Large intestine (tissue), 3 donors: Measurements from ENCODE around the gene TAF12. TPM values are rescaled to one million over a fixed set of nuclear protein-coding genes. Genes with fewer than 3 reads are reported as not detected.
"Not testable (repeated sequence)": the region's sequence is repeated elsewhere in the genome, so short reads cannot be mapped to it uniquely, and the experiment has no call there.

Experiments
- DNase-seq, 2 donors: peaks; one replicate each; pipeline versions ENCODE4 v3.0.0 to v3.0.0-alpha.2; 2013
- H3K27ac ChIP-seq: one replicate; pipeline ENCODE4 v1.5.1; 2013; ENCODE audit warnings: low read length
- H3K27me3 ChIP-seq: 2 replicates; pipeline ENCODE4 v1.6.1; 2013; ENCODE audit warnings: low read length; ENCODE audit not compliant: control insufficient read depth, insufficient read depth
- H3K36me3 ChIP-seq: 2 replicates; pipeline ENCODE4 v1.6.1; 2013; ENCODE audit warnings: low read length; ENCODE audit not compliant: control insufficient read depth, insufficient read depth
- H3K4me1 ChIP-seq: one replicate; pipeline ENCODE4 v1.6.1; 2013; ENCODE audit warnings: low read length; ENCODE audit not compliant: control insufficient read depth, insufficient read depth
- H3K4me3 ChIP-seq: one replicate; pipeline ENCODE4 v1.5.1; 2013; ENCODE audit warnings: low read length
- H3K9me3 ChIP-seq: one replicate; pipeline ENCODE4 v1.6.1; 2013; ENCODE audit warnings: mild to moderate bottlenecking, low read depth, low read length, moderate library complexity; ENCODE audit not compliant: control insufficient read depth
- WGBS: methylation state at CpG from one replicate; pipeline ENCODE4 v1.1.5; 2013; ENCODE audit warnings: low lambda C conversion rate; ENCODE audit not compliant: insufficient coverage; 5-methylcytosine and 5-hydroxymethylcytosine counted together
- polyA plus RNA-seq: library from polyadenylated mRNA; unstranded; fragments of 120-200 nt; gene quantifications from one replicate; pipeline ENCODE4 v1.2.1, GENCODE V29; 2013

The TAF12 gene
- polyA plus RNA-seq, 1 donor: 27.5 TPM

GRCh38 chr1:28646040-28646439 lies 3.2 kb upstream of the TAF12 start:
- no CpG with 5 or more reads among the region's 1 CpG for WGBS
- peaks cover 11% of the 10 kb centered on the region for H3K4me1 ChIP-seq
- H3K27ac ChIP-seq: no peak overlapping the region

GRCh38 chr1:28645406-28645805 lies 2.5 kb upstream of the TAF12 start:
- H3K36me3 ChIP-seq, H3K9me3 ChIP-seq, H3K4me3 ChIP-seq, H3K27ac ChIP-seq, H3K27me3 ChIP-seq, DNase-seq: not testable (repeated sequence)
- no CpG with 5 or more reads among the region's 11 CpGs for WGBS
- H3K4me1 ChIP-seq: peaks cover 11% of the 10 kb centered on the region

More at GRCh38 chr1:28646040-28646439, 3.2 kb upstream of the TAF12 start:
- Histone ChIP-seq H3K4me3 (no peak overlapping the region), H3K27me3 (no peaks in the 10 kb centered on the region), H3K36me3 (no peaks in the 10 kb centered on the region), H3K9me3 (no peaks in the 10 kb centered on the region)
- no peak for DNase-seq

DNA sequence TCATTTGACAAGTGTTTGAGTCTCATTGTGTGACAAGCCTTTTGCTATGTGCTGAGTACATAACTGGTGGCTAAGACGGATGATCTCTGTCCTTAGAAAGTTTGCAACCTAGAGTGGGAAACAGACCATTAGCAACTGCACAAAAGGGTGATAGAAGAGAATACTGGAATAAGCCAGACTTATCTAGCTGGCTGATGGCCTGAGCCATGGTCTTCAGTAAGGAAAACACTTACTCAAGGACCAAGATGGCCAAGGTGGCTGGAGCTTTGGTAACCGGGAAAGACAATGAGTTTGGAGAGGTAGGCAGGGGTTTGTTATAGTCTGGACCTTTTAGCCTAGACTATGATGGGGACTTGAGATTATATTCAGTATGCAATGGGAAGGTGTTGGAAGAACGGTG lies 1.6 kb upstream of the TAF12 start:
- no peak overlapping the region for H3K4me3 ChIP-seq
- no peaks in the 10 kb centered on the region for H3K9me3 ChIP-seq
- H3K36me3 ChIP-seq: no peaks in the 10 kb centered on the region
- no peaks in the 10 kb centered on the region for H3K27me3 ChIP-seq
- no CpG with 5 or more reads among the region's 3 CpGs for WGBS
- no peak for DNase-seq
- no peak overlapping the region for H3K27ac ChIP-seq
- peaks cover 11% of the 10 kb centered on the region for H3K4me1 ChIP-seq

GRCh38 chr1:28642056-28642846 lies 616 bp downstream of the TAF12 start:
- Histone ChIP-seq H3K36me3 (no peaks in the 10 kb centered on the region), H3K27ac (peak overlapping the region; percentile 84), H3K9me3 (no peaks in the 10 kb centered on the region), H3K4me1 (peaks cover 2% of the 10 kb centered on the region), H3K4me3 (peak overlapping the region; percentile 59), H3K27me3 (no peaks in the 10 kb centered on the region)
- WGBS: 0% methylated on average over 2 of the region's 26 CpGs
- DNase-seq: no peak

GRCh38 chr1:28640766-28641165 lies 2.1 kb downstream of the TAF12 start:
- H3K36me3 ChIP-seq: no peaks in the 10 kb centered on the region
- H3K4me3 ChIP-seq: no peak overlapping the region
- H3K4me1 ChIP-seq: no peaks in the 10 kb centered on the region
- no peak overlapping the region for H3K27ac ChIP-seq
- no peaks in the 10 kb centered on the region for H3K27me3 ChIP-seq
- DNase-seq: no peak
- no CpG with 5 or more reads among the region's 1 CpG for WGBS
- H3K9me3 ChIP-seq: no peaks in the 10 kb centered on the region

- Histone ChIP-seq H3K36me3 (no peaks in the 10 kb centered on the region), H3K27ac (no peak overlapping the region), H3K4me3 (no peak overlapping the region), H3K9me3 (no peaks in the 10 kb centered on the region), H3K27me3 (no peaks in the 10 kb centered on the region), H3K4me1 (no peaks in the 10 kb centered on the region)
- no peak for DNase-seq
- WGBS: no CpG with 5 or more reads among the region's 4 CpGs
These were observed 10.3 kb downstream of the TAF12 start for GRCh38 chr1:28632560-28632959.

- H3K27ac ChIP-seq: no peak overlapping the region
- H3K4me1 ChIP-seq: no peaks in the 10 kb centered on the region
- DNase-seq: no peak
- 100% methylated on average over 1 of the region's 1 CpG for WGBS
- H3K9me3 ChIP-seq: no peaks in the 10 kb centered on the region
- H3K27me3 ChIP-seq: no peaks in the 10 kb centered on the region
- H3K36me3 ChIP-seq: no peaks in the 10 kb centered on the region
- no peak overlapping the region for H3K4me3 ChIP-seq
These were observed 11.2 kb downstream of the TAF12 start for GRCh38 chr1:28631713-28632112.

DNA sequence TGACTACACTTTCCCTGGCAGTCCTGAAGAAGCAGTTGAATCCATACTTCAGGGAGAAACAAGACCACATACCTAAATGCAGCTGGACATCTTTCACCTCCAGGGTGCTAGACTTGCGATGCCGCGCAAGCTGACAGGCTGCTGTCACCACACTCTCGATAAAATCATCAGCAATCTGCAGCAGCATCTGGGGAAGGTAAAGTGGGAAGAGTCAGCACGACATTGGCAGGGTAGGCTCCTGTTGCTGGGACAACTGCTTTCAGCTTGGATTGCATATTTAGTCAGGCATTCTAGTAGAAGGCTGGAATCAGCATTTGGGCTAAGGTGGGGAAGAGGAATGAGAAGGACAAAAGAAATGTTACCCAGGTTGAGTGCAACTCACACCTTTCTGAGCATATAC lies 29.7 kb downstream of the TAF12 start:
- WGBS: no CpG with 5 or more reads among the region's 5 CpGs
- no peak for DNase-seq
- H3K27me3 ChIP-seq: no peaks in the 10 kb centered on the region
- no peaks in the 10 kb centered on the region for H3K4me1 ChIP-seq
- no peaks in the 10 kb centered on the region for H3K9me3 ChIP-seq
- H3K36me3 ChIP-seq: peaks cover 47% of the 10 kb centered on the region
- H3K4me3 ChIP-seq: no peak overlapping the region
- no peak overlapping the region for H3K27ac ChIP-seq

DNA sequence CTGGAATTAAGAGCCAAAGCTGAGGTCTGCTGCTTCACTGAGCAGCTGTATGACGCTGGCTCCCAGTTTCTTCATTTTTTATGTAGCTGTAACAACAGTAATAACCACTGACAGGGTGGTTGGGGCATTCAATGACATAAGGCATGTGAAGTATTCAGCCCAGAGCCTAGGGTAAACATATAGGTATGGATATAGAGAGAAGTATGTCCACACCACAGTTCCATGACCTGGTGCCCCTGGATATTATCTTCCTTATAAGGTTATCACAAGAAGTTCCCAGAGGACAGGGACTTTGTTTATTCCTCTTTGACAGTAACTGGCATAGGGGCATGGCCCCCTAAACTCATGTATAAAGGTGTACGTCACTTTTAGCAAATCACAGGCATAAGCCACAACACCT lies 36.1 kb downstream of the TAF12 start:
- no peaks in the 10 kb centered on the region for H3K27me3 ChIP-seq
- DNase-seq: no peak
- WGBS: no CpG with 5 or more reads among the region's 2 CpGs
- H3K27ac ChIP-seq: no peak overlapping the region
- peaks cover 54% of the 10 kb centered on the region for H3K36me3 ChIP-seq
- no peaks in the 10 kb centered on the region for H3K9me3 ChIP-seq
- no peak overlapping the region for H3K4me3 ChIP-seq
- H3K4me1 ChIP-seq: no peaks in the 10 kb centered on the region

- DNase-seq: peak in 1 of 2 donors; percentile 46
- H3K4me1 ChIP-seq: no peaks in the 10 kb centered on the region
- H3K4me3 ChIP-seq: no peak overlapping the region
- H3K36me3 ChIP-seq: peaks cover 45% of the 10 kb centered on the region
- WGBS: no CpG with 5 or more reads among the region's 6 CpGs
- H3K9me3 ChIP-seq: no peaks in the 10 kb centered on the region
- H3K27ac ChIP-seq: no peak overlapping the region
- H3K27me3 ChIP-seq: no peaks in the 10 kb centered on the region
These were observed 37.9 kb downstream of the TAF12 start for GRCh38 chr1:28604962-28605361.

DNA sequence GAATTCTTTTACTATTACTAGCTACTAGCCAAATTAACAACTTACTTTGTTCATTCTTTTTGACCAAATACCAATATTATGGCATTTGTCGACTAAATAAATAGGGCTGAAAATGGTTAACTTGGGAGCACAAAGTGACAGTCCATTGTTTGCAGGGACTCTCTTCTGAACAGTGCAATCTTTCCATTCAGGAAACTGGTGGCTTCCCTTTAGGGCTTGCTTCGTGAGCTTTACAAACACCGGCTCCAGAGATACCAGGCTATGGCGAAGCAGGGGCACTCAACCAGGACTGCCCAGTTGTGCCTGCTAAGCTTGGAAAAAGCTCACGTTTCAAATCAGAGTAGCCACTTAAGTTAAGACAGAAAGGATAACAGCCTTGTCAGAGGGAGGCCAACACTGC lies 38.5 kb downstream of the TAF12 start:
- H3K27me3 ChIP-seq: no peaks in the 10 kb centered on the region
- H3K4me3 ChIP-seq: no peak overlapping the region
- no peaks in the 10 kb centered on the region for H3K9me3 ChIP-seq
- H3K27ac ChIP-seq: no peak overlapping the region
- peaks cover 45% of the 10 kb centered on the region for H3K36me3 ChIP-seq
- DNase-seq: no peak
- no peaks in the 10 kb centered on the region for H3K4me1 ChIP-seq
- 83% methylated on average over 1 of the region's 5 CpGs for WGBS
